HL-60 (cell line): ENCODE results near the gene TICAM1.

ENCODE experiments used
- GABPA ChIP-seq: IDR thresholded peaks from 2 replicates; pipeline ENCODE4 v1.6.1; 2012; ENCODE audit warnings: low read depth
- POLR2AphosphoS5 ChIP-seq: IDR thresholded peaks from 2 replicates; pipeline ENCODE4 v1.6.1; 2012; ENCODE audit warnings: low read depth
- SPI1 ChIP-seq: IDR thresholded peaks from 2 replicates; pipeline ENCODE4 v1.6.1; 2012; ENCODE audit warnings: low read depth, mild to moderate bottlenecking, borderline replicate concordance
- TF ChIP-seq, protein P1 (sequence below): IDR thresholded peaks from one replicate; pipeline ENCODE4 v1.5.1; 2011; ENCODE audit warnings: low read length, control low read depth, inconsistent platforms; ENCODE audit not compliant: insufficient read depth
- TF ChIP-seq, protein P2 (sequence below): IDR thresholded peaks from 2 replicates; pipeline ENCODE4 v1.6.1; 2012; ENCODE audit warnings: low read depth; ENCODE audit not compliant: insufficient replicate concordance

DNA sequence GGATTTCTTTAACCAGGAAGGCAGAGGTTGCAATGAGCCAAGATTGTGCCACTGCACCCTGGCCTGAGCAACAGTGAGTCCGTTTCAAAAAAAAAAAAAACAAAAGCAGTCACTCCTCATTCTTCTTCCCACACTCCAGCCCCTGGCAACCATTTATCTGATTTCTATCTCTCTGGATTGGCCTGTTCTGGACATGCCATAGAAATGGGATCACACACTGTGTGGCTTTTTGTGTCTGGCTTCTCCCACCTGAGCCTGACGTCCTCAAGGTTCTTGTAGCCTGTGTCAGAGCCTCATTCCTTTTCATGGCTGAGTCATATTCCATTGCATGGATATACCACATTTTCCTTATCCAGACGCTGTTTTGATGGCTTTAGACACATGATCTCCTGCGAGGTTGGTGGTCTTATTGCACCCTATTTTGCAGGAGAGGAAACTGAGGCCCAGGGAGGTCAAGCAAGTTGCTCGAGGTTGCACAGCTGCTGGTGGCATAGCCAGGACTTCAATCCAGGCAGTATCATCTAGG is 55.8 kb downstream of the TICAM1 start:
- TF ChIP-seq, protein P1, sequence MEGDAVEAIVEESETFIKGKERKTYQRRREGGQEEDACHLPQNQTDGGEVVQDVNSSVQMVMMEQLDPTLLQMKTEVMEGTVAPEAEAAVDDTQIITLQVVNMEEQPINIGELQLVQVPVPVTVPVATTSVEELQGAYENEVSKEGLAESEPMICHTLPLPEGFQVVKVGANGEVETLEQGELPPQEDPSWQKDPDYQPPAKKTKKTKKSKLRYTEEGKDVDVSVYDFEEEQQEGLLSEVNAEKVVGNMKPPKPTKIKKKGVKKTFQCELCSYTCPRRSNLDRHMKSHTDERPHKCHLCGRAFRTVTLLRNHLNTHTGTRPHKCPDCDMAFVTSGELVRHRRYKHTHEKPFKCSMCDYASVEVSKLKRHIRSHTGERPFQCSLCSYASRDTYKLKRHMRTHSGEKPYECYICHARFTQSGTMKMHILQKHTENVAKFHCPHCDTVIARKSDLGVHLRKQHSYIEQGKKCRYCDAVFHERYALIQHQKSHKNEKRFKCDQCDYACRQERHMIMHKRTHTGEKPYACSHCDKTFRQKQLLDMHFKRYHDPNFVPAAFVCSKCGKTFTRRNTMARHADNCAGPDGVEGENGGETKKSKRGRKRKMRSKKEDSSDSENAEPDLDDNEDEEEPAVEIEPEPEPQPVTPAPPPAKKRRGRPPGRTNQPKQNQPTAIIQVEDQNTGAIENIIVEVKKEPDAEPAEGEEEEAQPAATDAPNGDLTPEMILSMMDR, result no peak
- TF ChIP-seq, protein P2, sequence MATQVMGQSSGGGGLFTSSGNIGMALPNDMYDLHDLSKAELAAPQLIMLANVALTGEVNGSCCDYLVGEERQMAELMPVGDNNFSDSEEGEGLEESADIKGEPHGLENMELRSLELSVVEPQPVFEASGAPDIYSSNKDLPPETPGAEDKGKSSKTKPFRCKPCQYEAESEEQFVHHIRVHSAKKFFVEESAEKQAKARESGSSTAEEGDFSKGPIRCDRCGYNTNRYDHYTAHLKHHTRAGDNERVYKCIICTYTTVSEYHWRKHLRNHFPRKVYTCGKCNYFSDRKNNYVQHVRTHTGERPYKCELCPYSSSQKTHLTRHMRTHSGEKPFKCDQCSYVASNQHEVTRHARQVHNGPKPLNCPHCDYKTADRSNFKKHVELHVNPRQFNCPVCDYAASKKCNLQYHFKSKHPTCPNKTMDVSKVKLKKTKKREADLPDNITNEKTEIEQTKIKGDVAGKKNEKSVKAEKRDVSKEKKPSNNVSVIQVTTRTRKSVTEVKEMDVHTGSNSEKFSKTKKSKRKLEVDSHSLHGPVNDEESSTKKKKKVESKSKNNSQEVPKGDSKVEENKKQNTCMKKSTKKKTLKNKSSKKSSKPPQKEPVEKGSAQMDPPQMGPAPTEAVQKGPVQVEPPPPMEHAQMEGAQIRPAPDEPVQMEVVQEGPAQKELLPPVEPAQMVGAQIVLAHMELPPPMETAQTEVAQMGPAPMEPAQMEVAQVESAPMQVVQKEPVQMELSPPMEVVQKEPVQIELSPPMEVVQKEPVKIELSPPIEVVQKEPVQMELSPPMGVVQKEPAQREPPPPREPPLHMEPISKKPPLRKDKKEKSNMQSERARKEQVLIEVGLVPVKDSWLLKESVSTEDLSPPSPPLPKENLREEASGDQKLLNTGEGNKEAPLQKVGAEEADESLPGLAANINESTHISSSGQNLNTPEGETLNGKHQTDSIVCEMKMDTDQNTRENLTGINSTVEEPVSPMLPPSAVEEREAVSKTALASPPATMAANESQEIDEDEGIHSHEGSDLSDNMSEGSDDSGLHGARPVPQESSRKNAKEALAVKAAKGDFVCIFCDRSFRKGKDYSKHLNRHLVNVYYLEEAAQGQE, result no peak
- TF ChIP-seq POLR2AphosphoS5, result no peak
- TF ChIP-seq GABPA, result no peak
- TF ChIP-seq SPI1, result no peak
